HepG2 (cell line): ENCODE data around the gene MAP2K5. TPM values are rescaled to one million over a fixed set of nuclear protein-coding genes. Genes with fewer than 3 reads are reported as not detected.

Experiments
- ATAC-seq: fragments of 200-7000 bp; cut with Tn5 transposase; 3 replicates; pipeline ENCODE4 v1.9.1; 2020; ENCODE audit warnings: mild to moderate bottlenecking, moderate library complexity
- BruUV-seq: library from RNA; stranded (reverse); fragments of 400-500 nt; replicated peaks from 2 replicates; lab custom pipeline; 2021; lab: Mats Ljungman, UMichigan
- CTCF ChIA-PET: fragments of 300-600 bp; formaldehyde crosslinking; extraction: SDS; loops from one replicate; lab custom pipeline; 2021; ENCODE audit warnings: low total read pairs, inconsistent platforms, low intra/inter-chr PET ratio; lab: Yijun Ruan, JAX
- POLR2A ChIA-PET: fragments of 350-600 bp; sonication (Branson Sonifier 250); formaldehyde crosslinking; loops from one replicate; lab custom pipeline; 2020; ENCODE audit warnings: antibody characterized with exemption, inconsistent platforms; lab: Yijun Ruan, JAX
- DNase-seq: peaks from one replicate; pipeline ENCODE4 v3.0.0-alpha.2; 2015; ENCODE audit warnings: low spot score
- FAIRE-seq: peaks from 3 replicates; lab custom pipeline; 2011; peaks lifted over from hg19 to GRCh38; lab: Jason Lieb, UNC
- H2AFZ ChIP-seq: one replicate; pipeline ENCODE4 v1.6.1; 2011; ENCODE audit warnings: low read length, inconsistent platforms
- H3K27ac ChIP-seq: fragments of 300-600 bp; 3 replicates; pipeline ENCODE4 v1.8.0; 2011; ENCODE audit warnings: mixed run types, mild to moderate bottlenecking, mixed read lengths, low read length, inconsistent platforms; ENCODE audit not compliant: insufficient read depth; ENCODE audit errors: extremely low read length
- H3K27me3 ChIP-seq, 2 experiments: fragments of 200-600 bp in 1 of 2; 2 replicates in 1 of 2; 3 replicates in 1 of 2; pipeline versions ENCODE4 v1.6.0 to v1.8.0; 2011; ENCODE audit warnings: low read length in 2 of 2, mild to moderate bottlenecking in 2 of 2, moderate library complexity in 2 of 2, inconsistent platforms in 1 of 2; ENCODE audit not compliant: insufficient read depth in 2 of 2, control insufficient read depth in 1 of 2
- H3K36me3 ChIP-seq, 2 experiments: fragments of 200-600 bp in 1 of 2; replicated peaks in 1 of 2; 2 replicates in 1 of 2; 3 replicates in 1 of 2; pipeline versions ENCODE4 v1.5.1 to v1.8.0; 2011; ENCODE audit warnings: low read length in 2 of 2, inconsistent platforms in 1 of 2; ENCODE audit not compliant: insufficient read depth in 2 of 2, control insufficient read depth in 1 of 2
- H3K4me1 ChIP-seq: 2 replicates; pipeline ENCODE4 v1.5.1; 2012; ENCODE audit warnings: low read length, inconsistent platforms; ENCODE audit not compliant: insufficient read depth
- H3K4me2 ChIP-seq: 2 replicates; pipeline ENCODE4 v1.6.0; 2011; ENCODE audit warnings: low read depth, low read length, inconsistent platforms
- H3K4me3 ChIP-seq, 3 experiments: fragments of 200-600 bp in 1 of 3; sonication (generic), shearing (Covaris generic) in 1 of 3; replicated peaks in 1 of 3; 2 replicates each; pipeline ENCODE4 v1.5.1; 2011 to 2016; ENCODE audit warnings: low read length in 3 of 3, inconsistent platforms in 2 of 3, low read depth in 2 of 3, mild to moderate bottlenecking in 2 of 3, control low read depth in 1 of 3, mixed read lengths in 1 of 3; ENCODE audit not compliant: insufficient read depth in 1 of 3
- H3K79me2 ChIP-seq: one replicate; pipeline ENCODE4 v1.6.1; 2011; ENCODE audit warnings: low read length, inconsistent platforms; ENCODE audit not compliant: insufficient read depth
- H3K9ac ChIP-seq: 2 replicates; pipeline ENCODE4 v1.6.0; 2011; ENCODE audit warnings: mild to moderate bottlenecking, low read depth, low read length, inconsistent platforms; ENCODE audit not compliant: insufficient read depth
- H3K9me3 ChIP-seq: 2 replicates; pipeline ENCODE4 v1.5.1; 2012; ENCODE audit warnings: mild to moderate bottlenecking, low read length
- H4K20me1 ChIP-seq: 2 replicates; pipeline ENCODE4 v1.6.0; 2011; ENCODE audit warnings: inconsistent platforms, mild to moderate bottlenecking, low read length, moderate library complexity; ENCODE audit not compliant: insufficient read depth
- ETV5 ChIP-seq: IDR thresholded peaks from 2 replicates; pipeline ENCODE4 v1.6.1; 2018; ENCODE audit warnings: missing biosample characterization, missing genetic modification reagents, inconsistent platforms, borderline replicate concordance
- KLF12 ChIP-seq: sonication (generic); formaldehyde crosslinking; IDR thresholded peaks from 2 replicates; pipeline ENCODE4 v1.4.0; 2020; ENCODE audit warnings: missing genetic modification reagents, borderline replicate concordance
- POGZ ChIP-seq: sonication (generic); formaldehyde crosslinking; IDR thresholded peaks from 2 replicates; pipeline ENCODE4 v1.4.0; 2020; ENCODE audit warnings: mild to moderate bottlenecking, missing genetic modification reagents
- PRPF4 ChIP-seq: fragments of 200-400 bp; formaldehyde crosslinking; IDR thresholded peaks from 2 replicates; pipeline ENCODE4 v1.6.1; 2016; ENCODE audit warnings: low read length, low read depth; ENCODE audit not compliant: poor library complexity, severe bottlenecking
- SMAD9 ChIP-seq: sonication (generic); formaldehyde crosslinking; IDR thresholded peaks from 2 replicates; pipeline ENCODE4 v1.5.1; 2020; ENCODE audit warnings: mild to moderate bottlenecking, missing genetic modification reagents
- SOX6 ChIP-seq, 2 experiments: fragments of 450-650 bp in 1 of 2; sonication (generic) in 1 of 2; formaldehyde crosslinking in 1 of 2; IDR thresholded peaks; 2 replicates each; pipeline versions ENCODE4 v1.4.0 to v1.6.1; 2017 to 2020; ENCODE audit warnings: antibody characterized with exemption in 1 of 2, mild to moderate bottlenecking in 1 of 2, missing genetic modification reagents in 1 of 2
- YEATS2 ChIP-seq: sonication (generic); formaldehyde crosslinking; IDR thresholded peaks from 2 replicates; pipeline ENCODE4 v1.4.0; 2020; ENCODE audit warnings: missing genetic modification reagents, borderline replicate concordance
- ZNF776 ChIP-seq: sonication (generic); formaldehyde crosslinking; IDR thresholded peaks from 2 replicates; pipeline ENCODE4 v1.4.0; 2020; ENCODE audit warnings: mild to moderate bottlenecking, missing genetic modification reagents
- WGBS: methylation state at CpG from one replicate; pipeline ENCODE4 v1.1.6; 2017; ENCODE audit warnings: low lambda C conversion rate; 5-methylcytosine and 5-hydroxymethylcytosine counted together
- in situ Hi-C: cut with HindIII; loops from 2 replicates; pipeline ENCODE4 v1.10.0; 2017; ENCODE audit warnings: low pct_unique_long_range_greater_than_20kb; ENCODE audit not compliant: extremely low pct_ligation_motif_present
- intact Hi-C: fragments of 100-400 bp; cut with micrococcal nuclease; formaldehyde crosslinking; loops from one replicate; pipeline ENCODE4 v1.10.0; 2022; ENCODE audit not compliant: unreplicated experiment
- polyA plus RNA-seq, 8 experiments: library from polyadenylated mRNA; depleted of rRNA in 3 of 8; stranded (reverse) in 7 of 8; unstranded in 1 of 8; fragments of >200 nt; fragmentation: Illumina TruSeq in 4 of 8; extraction: Trizol in 4 of 8; gene quantifications; 2 replicates each; pipeline versions ENCODE4 v1.2.1 to v1.2.3, GENCODE V29; 2011 to 2016; ENCODE audit warnings: low read depth in 4 of 8, missing spikeins in 1 of 8, mixed read lengths in 1 of 8; ENCODE audit not compliant: insufficient read depth in 1 of 8
- total RNA-seq, 5 experiments: library from RNA; depleted of rRNA; stranded (reverse); fragments of >200 nt; fragmentation: Illumina TruSeq; extraction: Trizol; gene quantifications; 2 replicates each; pipeline ENCODE4 v1.2.3, GENCODE V29; 2016; ENCODE audit warnings: low read depth in 1 of 5
- TF ChIP-seq, protein P1 (sequence below): sonication (generic); formaldehyde crosslinking; IDR thresholded peaks from 2 replicates; pipeline ENCODE4 v1.5.0; 2020; ENCODE audit warnings: missing genetic modification reagents, mild to moderate bottlenecking, borderline replicate concordance
- TF ChIP-seq, protein P2 (sequence below): sonication (generic); formaldehyde crosslinking; IDR thresholded peaks from 2 replicates; pipeline ENCODE4 v1.4.0; 2020; ENCODE audit warnings: mild to moderate bottlenecking, missing genetic modification reagents

The MAP2K5 gene
- total and polyA plus RNA-seq, 2 of the 13 experiments (the other 11 are each of a cell fraction or from before 2014, with no cell fraction given), result 4.0 to 4.3 TPM

DNA sequence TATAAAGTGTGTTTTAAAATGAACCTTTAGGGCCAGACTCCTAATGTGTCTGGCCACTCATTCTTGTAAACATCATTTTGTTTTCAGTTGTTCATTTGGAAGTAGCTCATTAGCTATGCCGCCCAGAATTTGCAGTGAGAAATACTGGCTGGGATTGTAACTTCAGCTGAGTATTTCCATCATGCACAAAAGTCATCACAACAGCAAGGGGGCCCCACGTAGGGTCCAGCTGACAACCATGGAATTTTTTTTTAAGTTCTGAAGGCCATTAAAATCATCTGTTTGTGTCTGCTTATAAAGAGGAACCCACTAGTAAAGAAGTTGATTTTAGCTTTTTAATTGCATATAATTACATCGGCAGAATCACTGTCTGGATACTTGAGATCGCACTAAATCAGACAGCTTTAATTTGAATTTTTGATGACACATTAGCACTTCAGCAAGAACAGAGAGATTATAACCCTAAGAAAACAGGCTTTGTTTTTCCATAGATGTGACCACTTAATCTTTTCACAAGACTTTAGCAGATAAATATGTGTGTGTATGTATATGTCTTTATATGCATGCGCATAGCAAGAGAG lies 236.6 kb downstream of the MAP2K5 start:
- TF ChIP-seq ETV5 (CRISPR knock-in tag), result no peak
- no peak for TF ChIP-seq ZNF776 (CRISPR knock-in tag)
- TF ChIP-seq, protein P1, sequence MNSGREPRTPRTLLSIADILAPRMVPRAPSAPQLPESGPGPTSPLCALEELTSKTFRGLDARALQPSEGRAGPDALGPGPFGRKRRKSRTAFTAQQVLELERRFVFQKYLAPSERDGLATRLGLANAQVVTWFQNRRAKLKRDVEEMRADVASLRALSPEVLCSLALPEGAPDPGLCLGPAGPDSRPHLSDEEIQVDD (CRISPR knock-in tag), result no peak
- TF ChIP-seq, protein P2, sequence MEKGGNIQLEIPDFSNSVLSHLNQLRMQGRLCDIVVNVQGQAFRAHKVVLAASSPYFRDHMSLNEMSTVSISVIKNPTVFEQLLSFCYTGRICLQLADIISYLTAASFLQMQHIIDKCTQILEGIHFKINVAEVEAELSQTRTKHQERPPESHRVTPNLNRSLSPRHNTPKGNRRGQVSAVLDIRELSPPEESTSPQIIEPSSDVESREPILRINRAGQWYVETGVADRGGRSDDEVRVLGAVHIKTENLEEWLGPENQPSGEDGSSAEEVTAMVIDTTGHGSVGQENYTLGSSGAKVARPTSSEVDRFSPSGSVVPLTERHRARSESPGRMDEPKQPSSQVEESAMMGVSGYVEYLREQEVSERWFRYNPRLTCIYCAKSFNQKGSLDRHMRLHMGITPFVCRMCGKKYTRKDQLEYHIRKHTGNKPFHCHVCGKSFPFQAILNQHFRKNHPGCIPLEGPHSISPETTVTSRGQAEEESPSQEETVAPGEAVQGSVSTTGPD (CRISPR knock-in tag), result no peak
- no peak for TF ChIP-seq POGZ
- TF ChIP-seq SMAD9 (CRISPR knock-in tag), result no peak
- no peak for TF ChIP-seq SOX6 (IDR thresholded peaks at IDR 0.05)
- no peak for TF ChIP-seq SOX6 (CRISPR knock-in tag; IDR thresholded peaks at IDR 0.05)
- no peak for TF ChIP-seq YEATS2
- no peak for TF ChIP-seq PRPF4
- TF ChIP-seq KLF12 (CRISPR knock-in tag), result no peak
- in situ Hi-C loops (no loop called here), intact Hi-C loops (no loop called here)
- BruUV-seq, result no TSS peak
- Histone ChIP-seq H3K27ac (no peak overlapping the region), H3K36me3 (peaks cover 0 to 2% of the 10 kb centered on the region in 2 experiments; a peak in 2 of 5 replicates), H4K20me1 (no peaks in the 10 kb centered on the region), H2AFZ (no peak overlapping the region), H3K9me3 (no peaks in the 10 kb centered on the region), H3K4me2 (no peak overlapping the region), H3K79me2 (no peaks in the 10 kb centered on the region), H3K27me3 (no peaks in the 10 kb centered on the region), H3K4me3 (no peak overlapping the region), H3K9ac (no peak overlapping the region), H3K4me1 (no peaks in the 10 kb centered on the region)
- 92% methylated on average over 5 of the region's 5 CpGs for WGBS
- ATAC-seq, result no peak
- CTCF ChIA-PET, result no interaction called here
- no peak for DNase-seq
- POLR2A ChIA-PET, result no interaction called here
- no peak for FAIRE-seq
